HG02870 (cell line): Measurements from ENCODE around the gene NPNT.

Source experiments
- ATAC-seq: cut with Tn5 transposase; IDR thresholded peaks from one replicate; pipeline ENCODE4 v1.9.1; 2021; ENCODE audit warnings: mild to moderate bottlenecking, moderate library complexity; ENCODE audit not compliant: unreplicated experiment

NPNT gene

GRCh38 chr4:106017975-106018374 is 122.7 kb downstream of the NPNT start:
- ATAC-seq: no peak

- no peak for ATAC-seq
These were observed 124.5 kb downstream of the NPNT start for GRCh38 chr4:106019771-106020170.
